Left forelimb (tissue), 1 donor: Measurements from ENCODE around the gene DYSF.

Source experiments
- DNase-seq: peaks from one replicate; pipeline ENCODE4 v3.0.0-alpha.2; 2018; ENCODE audit warnings: low spot score

The DYSF gene

GRCh38 chr2:71706836-71707235 is 253.5 kb downstream of the DYSF start:
- no peak for DNase-seq

GRCh38 chr2:71710367-71711132 is 257.2 kb downstream of the DYSF start:
- DNase-seq, result no peak

- DNase-seq, result no peak
Observed at GRCh38 chr2:71711133-71711855, 257.9 kb downstream of the DYSF start.

GRCh38 chr2:71712158-71712818 is 258.9 kb downstream of the DYSF start:
- no peak for DNase-seq

GRCh38 chr2:71713581-71714580 is 260.5 kb downstream of the DYSF start:
- DNase-seq, result no peak

- no peak for DNase-seq
Observed at GRCh38 chr2:71714601-71715240, 261.4 kb downstream of the DYSF start.

GRCh38 chr2:71715241-71715750 is 261.9 kb downstream of the DYSF start:
- no peak for DNase-seq

- DNase-seq, result no peak
Observed at GRCh38 chr2:71715951-71716696, 262.8 kb downstream of the DYSF start.

- no peak for DNase-seq
Observed at GRCh38 chr2:71716697-71717624, 263.6 kb downstream of the DYSF start.

GRCh38 chr2:71718686-71719085 is 265.3 kb downstream of the DYSF start:
- DNase-seq, result no peak

- no peak for DNase-seq
Observed at GRCh38 chr2:71719520-71720282, 266.3 kb downstream of the DYSF start.

- DNase-seq, result no peak
Observed at GRCh38 chr2:71720283-71720560, 266.9 kb downstream of the DYSF start.

GRCh38 chr2:71720596-71721361 is 267.4 kb downstream of the DYSF start:
- no peak for DNase-seq

- no peak for DNase-seq
Observed at GRCh38 chr2:71721362-71721665, 268.0 kb downstream of the DYSF start.

- no peak for DNase-seq
Observed at GRCh38 chr2:71721669-71722068, 268.3 kb downstream of the DYSF start.

- DNase-seq, result no peak
Observed at GRCh38 chr2:71722286-71722685, 268.9 kb downstream of the DYSF start.

- DNase-seq, result no peak
Observed at GRCh38 chr2:71724793-71725192, 271.4 kb downstream of the DYSF start.

GRCh38 chr2:71725836-71726235 is 272.5 kb downstream of the DYSF start:
- no peak for DNase-seq
